Breast epithelium (tissue), 3 donors: ENCODE data around the gene EXOC3L2.

Experiments
- POLR2A ChIP-seq: fragments of 450-650 bp; IDR thresholded peaks from one replicate; pipeline ENCODE4 v1.6.1; 2016; ENCODE audit warnings: antibody characterized with exemption, mild to moderate bottlenecking, moderate library complexity
- POLR2AphosphoS5 ChIP-seq, 3 donors: sonication (generic); formaldehyde crosslinking; IDR thresholded peaks; one replicate each; pipeline ENCODE4 v1.6.1; 2017; ENCODE audit warnings: antibody characterized with exemption in 3 of 3
- TF ChIP-seq, protein P1 (sequence below), 3 donors: fragments of 450-650 bp; IDR thresholded peaks; one replicate each; pipeline ENCODE4 v1.5.1; 2016 to 2017; ENCODE audit warnings: antibody characterized with exemption in 3 of 3, mild to moderate bottlenecking in 3 of 3, moderate library complexity in 3 of 3

DNA sequence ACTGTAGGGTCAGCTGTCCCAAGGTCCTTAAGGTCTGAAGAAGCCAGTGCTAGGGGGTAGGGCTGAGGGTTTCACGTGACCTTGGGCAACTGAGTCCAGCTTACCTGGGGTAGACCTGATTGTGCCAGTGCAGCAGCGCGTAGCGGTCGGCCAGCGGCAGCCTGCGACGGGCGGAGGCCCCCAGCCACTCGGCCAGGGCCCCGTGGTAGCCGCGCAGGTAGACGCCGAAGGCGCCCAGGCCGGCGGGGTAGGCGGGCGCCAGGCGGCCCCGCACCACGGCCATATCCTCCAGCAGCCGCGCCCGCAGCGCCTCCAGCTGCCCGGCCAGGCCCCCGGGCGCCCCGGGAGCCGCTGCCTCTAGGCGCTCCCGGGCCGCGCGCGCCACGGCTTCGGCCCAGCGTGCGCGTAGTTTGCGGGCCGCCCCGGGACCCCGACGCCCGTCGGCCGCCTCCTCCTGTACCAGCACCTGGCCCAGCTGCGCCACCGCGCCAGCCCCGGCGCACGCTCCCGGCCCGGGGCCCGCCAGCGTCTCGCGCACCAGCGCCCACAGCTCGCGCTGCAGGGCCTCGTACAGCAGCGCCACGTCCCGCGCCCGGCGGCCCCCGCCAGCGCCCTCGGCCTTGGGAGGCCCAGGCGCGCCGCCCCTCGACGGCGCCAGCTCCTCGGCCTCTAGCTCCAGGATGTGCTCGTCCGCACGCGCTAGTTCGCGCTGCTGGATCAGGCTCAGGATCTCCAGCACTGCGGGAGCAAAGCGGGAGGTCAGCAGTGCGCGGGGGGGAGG is 10.9 kb downstream of the EXOC3L2 start:
- TF ChIP-seq, protein P1, sequence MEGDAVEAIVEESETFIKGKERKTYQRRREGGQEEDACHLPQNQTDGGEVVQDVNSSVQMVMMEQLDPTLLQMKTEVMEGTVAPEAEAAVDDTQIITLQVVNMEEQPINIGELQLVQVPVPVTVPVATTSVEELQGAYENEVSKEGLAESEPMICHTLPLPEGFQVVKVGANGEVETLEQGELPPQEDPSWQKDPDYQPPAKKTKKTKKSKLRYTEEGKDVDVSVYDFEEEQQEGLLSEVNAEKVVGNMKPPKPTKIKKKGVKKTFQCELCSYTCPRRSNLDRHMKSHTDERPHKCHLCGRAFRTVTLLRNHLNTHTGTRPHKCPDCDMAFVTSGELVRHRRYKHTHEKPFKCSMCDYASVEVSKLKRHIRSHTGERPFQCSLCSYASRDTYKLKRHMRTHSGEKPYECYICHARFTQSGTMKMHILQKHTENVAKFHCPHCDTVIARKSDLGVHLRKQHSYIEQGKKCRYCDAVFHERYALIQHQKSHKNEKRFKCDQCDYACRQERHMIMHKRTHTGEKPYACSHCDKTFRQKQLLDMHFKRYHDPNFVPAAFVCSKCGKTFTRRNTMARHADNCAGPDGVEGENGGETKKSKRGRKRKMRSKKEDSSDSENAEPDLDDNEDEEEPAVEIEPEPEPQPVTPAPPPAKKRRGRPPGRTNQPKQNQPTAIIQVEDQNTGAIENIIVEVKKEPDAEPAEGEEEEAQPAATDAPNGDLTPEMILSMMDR (IDR thresholded peaks at IDR 0.05): no peak
- TF ChIP-seq POLR2AphosphoS5 (IDR thresholded peaks at IDR 0.05) (no peak), POLR2A (no peak)
